Measurements from ENCODE around the gene PTCD3.

The PTCD3 gene

GRCh38 chr2:86143926-86144685 lies 38.1 kb downstream of the PTCD3 start:
- Histone ChIP-seq H3K4me1 (ENCODE audit: control insufficient read depth, insufficient read depth, low read length) (no peaks in the 10 kb centered on the region), H3K4me3 (ENCODE audit: low read length) (no peak overlapping the region), H3K9me3 (ENCODE audit: control insufficient read depth, insufficient read depth, low read length) (no peaks in the 10 kb centered on the region), H3K27me3 (ENCODE audit: control insufficient read depth, insufficient read depth, low read length) (no peaks in the 10 kb centered on the region), H3K27ac (ENCODE audit: low read length) (no peak overlapping the region), H3K36me3 (ENCODE audit: control insufficient read depth, insufficient read depth, low read length) (peaks cover 10% of the 10 kb centered on the region; the same call in 1 of the 2 replicates)
- WGBS (ENCODE audit: insufficient coverage, insufficient read length): no CpG with 5 or more reads among the region's 14 CpGs
- no peak for DNase-seq (ENCODE audit: low read depth, low spot score)

GRCh38 chr2:86147793-86148192 lies 41.8 kb downstream of the PTCD3 start:
- no peaks in the 10 kb centered on the region for H3K9me3 ChIP-seq (ENCODE audit: control insufficient read depth, insufficient read depth, low read length)
- no CpG with 5 or more reads among the region's 2 CpGs for WGBS (ENCODE audit: insufficient coverage, insufficient read length)
- H3K36me3 ChIP-seq (ENCODE audit: control insufficient read depth, insufficient read depth, low read length): peaks cover 13% of the 10 kb centered on the region; the same call in 1 of the 2 replicates
- H3K27ac ChIP-seq (ENCODE audit: low read length): no peak overlapping the region
- no peaks in the 10 kb centered on the region for H3K27me3 ChIP-seq (ENCODE audit: control insufficient read depth, insufficient read depth, low read length)
- H3K4me3 ChIP-seq (ENCODE audit: low read length): no peak overlapping the region
- DNase-seq (ENCODE audit: low read depth, low spot score): no peak
- H3K4me1 ChIP-seq (ENCODE audit: control insufficient read depth, insufficient read depth, low read length): no peaks in the 10 kb centered on the region

- no peak for DNase-seq (ENCODE audit: low read depth, low spot score)
- Histone ChIP-seq H3K4me3 (ENCODE audit: low read length) (no peak overlapping the region), H3K9me3 (ENCODE audit: control insufficient read depth, insufficient read depth, low read length) (no peaks in the 10 kb centered on the region), H3K27me3 (ENCODE audit: control insufficient read depth, insufficient read depth, low read length) (no peaks in the 10 kb centered on the region), H3K4me1 (ENCODE audit: control insufficient read depth, insufficient read depth, low read length) (no peaks in the 10 kb centered on the region), H3K27ac (ENCODE audit: low read length) (no peak overlapping the region), H3K36me3 (ENCODE audit: control insufficient read depth, insufficient read depth, low read length) (peaks cover 8% of the 10 kb centered on the region; the same call in 1 of the 2 replicates)
- no CpG with 5 or more reads among the region's 2 CpGs for WGBS (ENCODE audit: insufficient coverage, insufficient read length)
Measured at GRCh38 chr2:86150502-86150901, 44.5 kb downstream of the PTCD3 start.

- peaks cover 11% of the 10 kb centered on the region; the same call in 1 of the 2 replicates for H3K36me3 ChIP-seq (ENCODE audit: control insufficient read depth, insufficient read depth, low read length)
- no peaks in the 10 kb centered on the region for H3K27me3 ChIP-seq (ENCODE audit: control insufficient read depth, insufficient read depth, low read length)
- no CpG with 5 or more reads among the region's 2 CpGs for WGBS (ENCODE audit: insufficient coverage, insufficient read length)
- no peak for DNase-seq (ENCODE audit: low read depth, low spot score)
- H3K9me3 ChIP-seq (ENCODE audit: control insufficient read depth, insufficient read depth, low read length): no peaks in the 10 kb centered on the region
- H3K4me1 ChIP-seq (ENCODE audit: control insufficient read depth, insufficient read depth, low read length): no peaks in the 10 kb centered on the region
- no peak overlapping the region for H3K4me3 ChIP-seq (ENCODE audit: low read length)
- H3K27ac ChIP-seq (ENCODE audit: low read length): no peak overlapping the region
Measured at GRCh38 chr2:86157009-86157556, 51.0 kb downstream of the PTCD3 start.

GRCh38 chr2:86158286-86158685 lies 52.3 kb downstream of the PTCD3 start:
- no CpG with 5 or more reads among the region's 4 CpGs for WGBS (ENCODE audit: insufficient coverage, insufficient read length)
- Histone ChIP-seq H3K4me1 (ENCODE audit: control insufficient read depth, insufficient read depth, low read length) (no peaks in the 10 kb centered on the region), H3K9me3 (ENCODE audit: control insufficient read depth, insufficient read depth, low read length) (no peaks in the 10 kb centered on the region), H3K36me3 (ENCODE audit: control insufficient read depth, insufficient read depth, low read length) (peaks cover 11% of the 10 kb centered on the region; the same call in 1 of the 2 replicates), H3K27ac (ENCODE audit: low read length) (no peak overlapping the region), H3K27me3 (ENCODE audit: control insufficient read depth, insufficient read depth, low read length) (no peaks in the 10 kb centered on the region), H3K4me3 (ENCODE audit: low read length) (no peak overlapping the region)
- no peak for DNase-seq (ENCODE audit: low read depth, low spot score)

GRCh38 chr2:86160156-86160952 lies 54.3 kb downstream of the PTCD3 start:
- no peak overlapping the region for H3K4me3 ChIP-seq (ENCODE audit: low read length)
- H3K9me3 ChIP-seq (ENCODE audit: control insufficient read depth, insufficient read depth, low read length): no peaks in the 10 kb centered on the region
- no CpG with 5 or more reads among the region's 6 CpGs for WGBS (ENCODE audit: insufficient coverage, insufficient read length)
- no peak overlapping the region for H3K27ac ChIP-seq (ENCODE audit: low read length)
- no peaks in the 10 kb centered on the region for H3K27me3 ChIP-seq (ENCODE audit: control insufficient read depth, insufficient read depth, low read length)
- H3K4me1 ChIP-seq (ENCODE audit: control insufficient read depth, insufficient read depth, low read length): no peaks in the 10 kb centered on the region
- DNase-seq (ENCODE audit: low read depth, low spot score): no peak
- H3K36me3 ChIP-seq (ENCODE audit: control insufficient read depth, insufficient read depth, low read length): peaks cover 11% of the 10 kb centered on the region; the same call in 1 of the 2 replicates

- H3K27ac ChIP-seq (ENCODE audit: low read length): no peak overlapping the region
- no peaks in the 10 kb centered on the region for H3K4me1 ChIP-seq (ENCODE audit: control insufficient read depth, insufficient read depth, low read length)
- no peak overlapping the region for H3K4me3 ChIP-seq (ENCODE audit: low read length)
- peaks cover 4% of the 10 kb centered on the region; the same call in 1 of the 2 replicates for H3K36me3 ChIP-seq (ENCODE audit: control insufficient read depth, insufficient read depth, low read length)
- H3K9me3 ChIP-seq (ENCODE audit: control insufficient read depth, insufficient read depth, low read length): no peaks in the 10 kb centered on the region
- WGBS (ENCODE audit: insufficient coverage, insufficient read length): no CpG with 5 or more reads among the region's 4 CpGs
- DNase-seq (ENCODE audit: low read depth, low spot score): no peak
- no peaks in the 10 kb centered on the region for H3K27me3 ChIP-seq (ENCODE audit: control insufficient read depth, insufficient read depth, low read length)
Measured at GRCh38 chr2:86170449-86170848, 64.4 kb downstream of the PTCD3 start.

- no peaks in the 10 kb centered on the region for H3K9me3 ChIP-seq (ENCODE audit: control insufficient read depth, insufficient read depth, low read length)
- WGBS (ENCODE audit: insufficient coverage, insufficient read length): no CpG with 5 or more reads among the region's 3 CpGs
- H3K27ac ChIP-seq (ENCODE audit: low read length): no peak overlapping the region
- no peak for DNase-seq (ENCODE audit: low read depth, low spot score)
- H3K4me3 ChIP-seq (ENCODE audit: low read length): no peak overlapping the region
- no peaks in the 10 kb centered on the region for H3K27me3 ChIP-seq (ENCODE audit: control insufficient read depth, insufficient read depth, low read length)
- peaks cover 4% of the 10 kb centered on the region; the same call in 1 of the 2 replicates for H3K36me3 ChIP-seq (ENCODE audit: control insufficient read depth, insufficient read depth, low read length)
- no peaks in the 10 kb centered on the region for H3K4me1 ChIP-seq (ENCODE audit: control insufficient read depth, insufficient read depth, low read length)
Measured at GRCh38 chr2:86171295-86171694, 65.3 kb downstream of the PTCD3 start.

GRCh38 chr2:86172610-86173009 lies 66.6 kb downstream of the PTCD3 start:
- Histone ChIP-seq H3K9me3 (ENCODE audit: control insufficient read depth, insufficient read depth, low read length) (no peaks in the 10 kb centered on the region), H3K4me3 (ENCODE audit: low read length) (no peak overlapping the region), H3K27ac (ENCODE audit: low read length) (no peak overlapping the region), H3K36me3 (ENCODE audit: control insufficient read depth, insufficient read depth, low read length) (peaks cover 4% of the 10 kb centered on the region; the same call in 1 of the 2 replicates), H3K4me1 (ENCODE audit: control insufficient read depth, insufficient read depth, low read length) (no peaks in the 10 kb centered on the region), H3K27me3 (ENCODE audit: control insufficient read depth, insufficient read depth, low read length) (no peaks in the 10 kb centered on the region)
- no peak for DNase-seq (ENCODE audit: low read depth, low spot score)
- no CpG with 5 or more reads among the region's 2 CpGs for WGBS (ENCODE audit: insufficient coverage, insufficient read length)

- Histone ChIP-seq H3K27me3 (ENCODE audit: control insufficient read depth, insufficient read depth, low read length) (no peaks in the 10 kb centered on the region), H3K4me1 (ENCODE audit: control insufficient read depth, insufficient read depth, low read length) (no peaks in the 10 kb centered on the region), H3K36me3 (ENCODE audit: control insufficient read depth, insufficient read depth, low read length) (peaks cover 2% of the 10 kb centered on the region; the same call in 1 of the 2 replicates), H3K9me3 (ENCODE audit: control insufficient read depth, insufficient read depth, low read length) (no peaks in the 10 kb centered on the region), H3K27ac (ENCODE audit: low read length) (no peak overlapping the region), H3K4me3 (ENCODE audit: low read length) (no peak overlapping the region)
- DNase-seq (ENCODE audit: low read depth, low spot score): no peak
- no CpG with 5 or more reads among the region's 2 CpGs for WGBS (ENCODE audit: insufficient coverage, insufficient read length)
Measured at GRCh38 chr2:86174445-86174844, 68.4 kb downstream of the PTCD3 start.
